Measurements from ENCODE around the gene MPPED1.

Gene MPPED1

GRCh38 chr22:43401661-43402060 is 10.2 kb upstream of the MPPED1 start:
- DNase-seq (ENCODE audit: extremely low read depth, low read depth), result no peak
- TF ChIP-seq CTCF (IDR thresholded peaks at IDR 0.05; ENCODE audit: low read depth, low read length, missing control alignments), result no peak
- no peak overlapping the region for H3K4me3 ChIP-seq (replicated peaks; ENCODE audit: low read depth, low read length)

DNA sequence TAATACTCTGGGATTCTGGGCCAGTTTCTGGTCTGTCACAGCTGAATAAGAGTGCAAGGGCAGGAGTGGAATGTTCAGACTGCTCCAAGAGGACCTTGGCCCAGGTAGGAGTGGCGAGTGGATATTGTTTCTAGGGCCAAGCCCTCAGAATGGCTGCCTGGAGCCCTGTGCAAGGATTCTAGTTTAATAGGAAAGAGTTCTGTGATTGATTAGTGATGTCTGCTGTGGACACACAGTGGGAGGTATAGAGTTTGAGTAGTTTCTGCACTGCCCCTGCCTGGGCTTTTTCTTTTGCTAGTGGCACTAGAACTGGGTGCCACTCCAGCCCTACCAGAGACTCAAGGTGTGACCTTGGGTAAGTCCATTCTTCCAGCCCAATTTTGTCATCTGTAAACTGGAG is 9.7 kb upstream of the MPPED1 start:
- DNase-seq (ENCODE audit: extremely low read depth, low read depth), result no peak
- TF ChIP-seq CTCF (IDR thresholded peaks at IDR 0.05; ENCODE audit: low read depth, low read length, missing control alignments), result no peak
- no peak overlapping the region for H3K4me3 ChIP-seq (replicated peaks; ENCODE audit: low read depth, low read length)

GRCh38 chr22:43404673-43405385 is 7.0 kb upstream of the MPPED1 start:
- no peak for TF ChIP-seq CTCF (IDR thresholded peaks at IDR 0.05; ENCODE audit: low read depth, low read length, missing control alignments)
- no peak for DNase-seq (ENCODE audit: extremely low read depth, low read depth)
- H3K4me3 ChIP-seq (replicated peaks; ENCODE audit: low read depth, low read length), result no peak overlapping the region

GRCh38 chr22:43406186-43406790 is 5.5 kb upstream of the MPPED1 start:
- DNase-seq (ENCODE audit: extremely low read depth, low read depth), result no peak
- TF ChIP-seq CTCF (IDR thresholded peaks at IDR 0.05; ENCODE audit: low read depth, low read length, missing control alignments), result no peak
- no peak overlapping the region for H3K4me3 ChIP-seq (replicated peaks; ENCODE audit: low read depth, low read length)

- H3K4me3 ChIP-seq (replicated peaks; ENCODE audit: low read depth, low read length), result no peak overlapping the region
- DNase-seq (ENCODE audit: extremely low read depth, low read depth), result no peak
- no peak for TF ChIP-seq CTCF (IDR thresholded peaks at IDR 0.05; ENCODE audit: low read depth, low read length, missing control alignments)
Observed at GRCh38 chr22:43407591-43407990, 4.2 kb upstream of the MPPED1 start.

DNA sequence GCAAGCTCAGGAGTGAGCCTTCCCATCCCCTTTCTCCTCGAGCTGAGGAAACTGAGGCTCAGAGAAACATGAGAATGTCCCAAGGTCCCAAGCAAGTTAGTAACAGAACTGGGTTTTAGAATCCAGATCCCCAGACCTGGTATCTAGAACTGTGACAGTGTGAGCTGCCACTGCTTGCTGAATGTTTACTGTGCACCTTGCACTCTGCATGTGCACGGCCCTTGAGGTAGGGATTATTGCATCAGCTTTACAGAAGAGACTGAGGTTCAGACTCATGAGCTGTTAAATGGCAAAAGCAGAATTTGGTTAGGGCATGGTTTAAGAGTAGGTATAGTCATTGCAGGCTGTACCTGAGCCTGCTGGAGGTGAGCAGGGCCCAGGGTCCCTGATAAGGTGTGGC is 3.8 kb upstream of the MPPED1 start:
- no peak for TF ChIP-seq CTCF (IDR thresholded peaks at IDR 0.05; ENCODE audit: low read depth, low read length, missing control alignments)
- no peak overlapping the region for H3K4me3 ChIP-seq (replicated peaks; ENCODE audit: low read depth, low read length)
- no peak for DNase-seq (ENCODE audit: extremely low read depth, low read depth)

Data from HFF-Myc (cell line).